GM19468 (cell line): ENCODE results near the gene PCP2.

Experiments
- ATAC-seq: cut with Tn5 transposase; IDR thresholded peaks from one replicate; pipeline ENCODE4 v1.9.1; 2021; ENCODE audit warnings: mild to moderate bottlenecking, moderate library complexity, moderate number of reproducible peaks; ENCODE audit not compliant: unreplicated experiment; ENCODE audit errors: extremely low read depth

PCP2 gene

DNA sequence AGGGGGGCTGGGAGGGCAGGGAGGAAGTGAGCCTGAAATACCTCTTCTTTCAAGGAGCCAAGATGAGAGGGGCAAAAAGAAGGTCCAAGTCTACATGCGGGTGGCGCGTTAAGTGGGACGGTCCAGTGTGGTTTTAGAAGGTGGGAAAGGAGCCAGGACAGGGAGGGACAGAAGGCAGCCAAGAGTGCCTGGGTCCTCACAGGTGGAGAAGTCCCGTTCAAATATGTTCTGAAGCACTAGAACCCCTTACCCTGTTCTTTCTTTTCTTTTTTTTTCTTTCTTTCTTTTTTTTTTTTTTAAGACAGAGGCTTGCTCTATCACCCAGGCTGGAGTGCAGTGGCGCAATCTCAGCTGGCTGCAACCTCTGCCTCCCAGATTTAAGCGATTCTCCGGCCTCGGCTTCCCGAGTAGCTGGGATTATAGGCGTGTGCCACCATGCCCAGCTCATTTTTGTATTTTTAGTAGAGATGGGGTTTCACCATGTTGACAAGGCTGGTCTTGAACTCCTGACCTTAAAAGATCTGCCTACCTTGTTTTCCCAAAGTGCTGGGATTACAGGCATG lies 30.5 kb downstream of the PCP2 start:
- ATAC-seq = no peak

DNA sequence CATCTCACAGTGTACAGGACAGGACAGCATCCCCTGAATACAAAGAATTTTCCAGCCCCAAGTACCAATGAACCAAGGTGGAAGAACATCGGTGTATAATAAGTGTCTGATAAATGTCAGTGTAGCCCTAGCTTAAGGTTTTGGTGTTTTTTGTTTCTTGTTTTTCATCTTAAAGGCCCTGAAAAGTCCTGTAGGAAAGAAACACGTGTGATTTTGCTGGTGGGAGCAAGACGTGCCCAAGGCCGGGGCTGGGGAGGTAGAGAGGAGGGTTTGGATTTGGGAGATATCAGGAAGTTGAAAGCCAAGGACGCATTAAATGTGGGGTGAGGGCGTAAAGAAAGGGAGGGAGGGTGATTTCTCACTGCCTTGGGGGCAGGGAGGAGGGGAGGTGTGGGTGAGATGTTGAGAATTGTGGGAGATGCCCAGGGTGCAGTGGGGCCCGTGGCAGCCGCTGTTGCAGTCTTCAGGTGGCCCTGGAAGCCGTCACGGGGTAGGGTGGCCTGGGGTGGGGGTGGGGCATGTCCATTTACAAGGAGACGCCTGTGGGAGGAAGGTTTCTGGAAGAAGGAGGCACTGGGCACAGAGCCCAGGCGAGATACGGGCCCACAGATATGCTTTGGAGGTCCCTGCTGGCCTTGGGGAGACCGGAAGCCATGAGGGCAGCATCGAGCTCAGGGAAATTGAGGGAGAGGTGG lies 31.1 kb downstream of the PCP2 start:
- no peak for ATAC-seq

DNA sequence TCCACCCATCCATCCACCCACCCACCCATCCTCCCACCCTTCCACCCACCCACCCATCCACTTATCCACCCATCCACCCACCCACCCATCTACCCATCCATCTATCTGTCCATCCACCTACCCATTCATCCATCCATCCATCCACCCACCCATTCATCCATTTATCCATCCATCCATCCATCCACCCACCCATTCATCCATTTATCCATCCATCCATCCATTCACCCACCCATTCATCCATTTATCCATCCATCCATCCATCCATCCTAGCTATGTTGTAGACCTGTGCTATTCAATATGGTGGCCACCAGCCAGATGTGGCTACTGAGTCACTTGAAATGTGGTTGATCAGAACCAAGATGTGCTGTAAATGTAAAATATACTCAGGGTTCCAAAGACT lies 32.8 kb downstream of the PCP2 start:
- ATAC-seq = no peak

DNA sequence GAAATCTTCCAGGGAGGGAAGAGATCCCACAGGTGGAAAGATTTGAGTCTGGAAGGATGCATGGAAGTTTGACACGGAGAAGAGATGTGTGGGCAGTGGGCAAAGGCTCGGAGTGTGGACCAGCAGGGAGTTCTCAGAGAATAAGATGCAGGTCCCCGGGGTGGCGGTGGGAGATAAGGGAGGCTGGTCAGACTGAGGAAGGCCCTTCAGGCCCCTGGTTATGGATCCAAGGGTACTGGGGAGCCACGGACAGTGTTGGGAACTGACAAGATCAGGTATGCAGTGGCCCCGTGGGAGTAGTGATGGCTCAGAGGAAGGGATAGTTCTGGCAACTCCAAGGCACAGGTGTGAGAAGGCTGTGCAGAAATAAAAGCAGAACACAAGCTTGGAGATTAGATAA lies 35.3 kb downstream of the PCP2 start:
- no peak for ATAC-seq

DNA sequence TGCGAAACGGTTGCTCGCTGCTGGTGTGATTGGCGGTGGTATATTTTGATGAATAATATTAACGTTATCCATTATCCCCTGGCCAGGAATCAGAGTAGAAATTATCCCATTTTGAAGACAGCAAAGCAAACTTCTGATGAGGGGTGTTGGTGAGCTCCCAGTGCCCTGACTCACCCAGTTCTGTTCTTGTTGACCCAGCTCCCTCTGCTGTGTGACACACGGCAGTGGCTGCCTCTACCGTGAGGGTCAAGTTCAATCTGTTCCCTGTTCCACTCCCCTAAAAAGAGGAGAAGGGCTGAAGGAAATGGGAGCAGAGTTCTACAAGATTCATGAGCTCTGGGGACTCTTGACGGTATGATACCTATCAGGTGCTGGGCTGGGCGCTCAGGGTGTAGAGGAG lies 35.8 kb downstream of the PCP2 start:
- no peak for ATAC-seq

DNA sequence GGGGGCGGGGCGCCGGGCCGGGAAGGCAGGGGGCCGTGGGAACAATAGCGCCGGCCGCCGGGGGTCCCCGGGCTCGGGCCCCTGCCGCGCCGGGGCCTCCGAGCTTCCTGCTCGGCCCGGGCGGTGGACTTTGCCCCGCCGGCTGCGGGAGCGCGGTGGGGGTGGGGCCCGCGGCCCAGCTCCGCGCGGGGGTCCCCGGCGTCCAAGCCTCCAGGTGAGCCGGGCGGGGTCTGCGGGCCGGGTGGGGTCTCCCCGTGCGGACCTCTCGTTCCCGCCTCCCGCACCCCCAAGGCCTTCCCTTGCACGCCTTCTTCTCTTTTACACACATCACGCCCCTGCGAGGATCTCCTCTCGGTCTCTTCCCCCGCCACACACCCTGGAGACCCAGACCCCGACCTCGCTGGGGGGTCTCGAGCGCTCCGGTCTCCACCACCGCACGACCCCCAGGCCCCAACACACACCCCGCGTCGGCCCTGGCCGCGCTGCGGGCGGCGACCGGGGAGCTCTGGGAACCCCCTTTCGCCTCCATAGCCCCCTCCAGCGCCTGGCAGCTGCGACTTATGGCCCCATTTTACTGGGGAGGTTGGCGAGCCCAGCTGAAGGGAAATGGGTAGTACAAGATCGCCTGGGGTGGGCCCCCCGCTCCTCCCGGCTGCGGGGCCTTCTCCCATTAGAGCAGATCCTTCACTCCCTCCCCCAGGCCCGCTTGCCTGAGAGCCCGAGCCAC lies 37.1 kb downstream of the PCP2 start:
- no peak for ATAC-seq

DNA sequence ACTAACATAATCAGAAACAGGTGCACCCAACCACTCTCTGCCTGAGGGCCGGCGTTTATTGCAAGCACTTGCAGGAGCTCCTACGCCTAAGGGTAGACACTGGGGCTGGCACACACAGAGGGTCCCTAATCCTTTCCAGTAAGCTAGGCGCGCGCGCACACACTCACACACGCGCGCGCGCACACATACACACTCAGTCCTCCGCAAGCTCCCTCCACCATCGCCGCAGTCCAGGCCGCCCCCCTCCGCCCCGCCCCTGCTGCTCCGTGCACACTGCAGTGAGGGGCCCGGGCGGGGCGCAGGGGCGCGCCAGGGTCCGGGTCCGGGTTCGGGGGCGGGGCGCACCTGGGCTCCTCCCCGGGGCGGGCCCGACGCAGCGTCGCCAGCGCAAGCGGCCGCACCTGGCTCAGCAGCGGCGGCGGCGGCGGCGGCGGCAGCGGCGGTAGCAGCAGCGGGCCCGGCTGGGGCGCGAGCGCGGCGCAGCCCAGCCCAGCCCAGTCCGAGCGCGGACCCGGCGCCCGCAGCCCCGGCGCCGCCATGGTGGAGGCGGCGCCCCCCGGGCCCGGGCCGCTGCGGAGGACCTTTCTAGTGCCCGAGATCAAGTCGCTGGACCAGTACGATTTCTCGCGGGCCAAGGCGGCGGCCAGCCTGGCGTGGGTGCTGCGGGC lies 37.9 kb downstream of the PCP2 start, which contains the start of gene CAMSAP3:
Gene CAMSAP3 (plus strand): TSS at position 398 of the 668 bp plus-strand sequence. CDS start 140 bp downstream, at position 538.
- ATAC-seq = no peak

DNA sequence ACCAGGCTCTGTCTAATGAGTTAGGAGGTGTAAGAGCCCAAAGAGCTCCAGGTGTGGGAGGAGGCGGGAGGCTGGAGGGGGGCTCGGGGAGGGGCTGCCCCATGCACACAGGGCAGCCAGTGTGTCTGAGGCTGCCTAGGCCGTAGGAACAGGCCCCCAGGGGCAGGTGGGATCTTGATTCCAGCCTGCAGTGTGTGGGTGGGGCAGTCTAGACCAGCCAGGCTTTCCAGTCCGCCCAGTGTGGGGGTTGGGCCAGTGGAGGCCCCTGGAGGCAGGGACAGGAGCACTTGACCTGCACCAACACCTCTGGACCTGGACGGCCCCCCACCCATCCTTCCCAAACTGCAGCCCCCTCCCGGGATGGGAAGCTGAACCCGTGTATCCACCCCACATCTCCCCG lies 43.3 kb downstream of the PCP2 start:
- no peak for ATAC-seq

DNA sequence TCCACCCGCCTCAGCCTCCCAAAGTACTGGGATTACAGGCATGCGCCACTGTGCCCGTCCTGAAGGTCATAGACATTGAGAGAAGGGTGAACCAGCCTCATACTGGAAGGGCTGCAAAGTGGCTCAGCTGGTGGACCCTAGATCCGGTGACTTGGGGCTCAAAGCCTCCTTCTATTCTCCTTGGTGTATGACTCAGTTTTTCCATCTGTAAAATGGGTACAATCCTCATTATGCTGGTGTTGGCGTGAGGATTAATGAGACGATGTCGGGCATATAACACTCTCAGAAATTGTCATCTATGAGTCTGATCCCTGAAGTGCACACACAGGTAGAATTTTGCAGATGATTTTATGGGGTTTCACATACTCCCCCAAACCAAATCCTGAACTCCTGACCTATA lies 43.7 kb downstream of the PCP2 start:
- ATAC-seq = no peak

DNA sequence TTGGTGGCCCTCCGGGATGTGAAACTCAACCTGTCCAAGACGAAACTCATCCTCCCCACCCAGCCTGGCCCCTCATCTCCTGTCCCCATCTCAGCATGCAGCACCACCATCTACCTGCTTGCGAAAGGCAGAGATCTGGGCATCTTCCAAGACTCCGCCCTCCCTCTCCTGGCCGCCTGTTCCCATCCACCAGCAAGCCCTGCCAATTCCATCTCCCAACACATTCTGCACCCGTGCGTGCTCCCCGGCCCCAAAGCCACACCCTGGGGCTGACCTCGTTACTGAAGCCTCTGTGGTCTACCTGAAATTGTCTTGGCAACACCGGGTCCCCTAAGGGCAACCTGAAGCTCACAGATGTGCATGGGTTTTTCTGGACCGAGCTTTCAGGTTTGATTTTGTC lies 51.1 kb downstream of the PCP2 start:
- no peak for ATAC-seq
